Activated CD4-positive, alpha-beta T cell treated with anti-CD3 and anti-CD28 coated beads, Interleukin-2, amount 50 U/mL, for 16 hours (primary cell): ENCODE data around the gene GPR65.

Experiments
- DNase-seq: peaks from one replicate; pipeline ENCODE4 v3.0.0-alpha.2; 2020

GPR65 gene

GRCh38 chr14:88005050-88005481 lies at the start of gene GPR65:
Gene GPR65 (plus strand): TSS chr14:88005135. CDS start chr14:88010848, 5,713 bp downstream.
- peak; percentile 84 for DNase-seq

GRCh38 chr14:87955501-87955900 lies 49.4 kb upstream of the GPR65 start:
- DNase-seq: no peak

- no peak for DNase-seq
Measured at GRCh38 chr14:87960013-87960787, 44.7 kb upstream of the GPR65 start.

- DNase-seq: no peak
Measured at GRCh38 chr14:87961246-87961645, 43.7 kb upstream of the GPR65 start.

GRCh38 chr14:87966816-87967215 lies 38.1 kb upstream of the GPR65 start:
- no peak for DNase-seq

- no peak for DNase-seq
Measured at GRCh38 chr14:87967496-87967895, 37.4 kb upstream of the GPR65 start.

- no peak for DNase-seq
Measured at GRCh38 chr14:87971010-87971409, 33.9 kb upstream of the GPR65 start.

GRCh38 chr14:87975636-87976035 lies 29.3 kb upstream of the GPR65 start:
- no peak for DNase-seq

GRCh38 chr14:87979689-87980088 lies 25.2 kb upstream of the GPR65 start:
- DNase-seq: no peak

- DNase-seq: no peak
Measured at GRCh38 chr14:87989221-87989955, 15.5 kb upstream of the GPR65 start.

- DNase-seq: no peak
Measured at GRCh38 chr14:87989956-87990299, 15.0 kb upstream of the GPR65 start.

GRCh38 chr14:87990682-87991081 lies 14.3 kb upstream of the GPR65 start:
- DNase-seq: no peak

- DNase-seq: no peak
Measured at GRCh38 chr14:87992346-87992717, 12.6 kb upstream of the GPR65 start.

GRCh38 chr14:87992718-87993628 lies 12.0 kb upstream of the GPR65 start, which contains the start of gene GALC:
Gene GALC (minus strand): TSS chr14:87993182. CDS start chr14:87993164, 18 bp downstream.
- DNase-seq: peak; percentile 96

GRCh38 chr14:87994974-87995373 lies 10.0 kb upstream of the GPR65 start:
- peak; percentile 84 for DNase-seq

- DNase-seq: no peak
Measured at GRCh38 chr14:87995500-87996290, 9.2 kb upstream of the GPR65 start.

- no peak for DNase-seq
Measured at GRCh38 chr14:87996291-87996592, 8.7 kb upstream of the GPR65 start.

GRCh38 chr14:87998482-87998881 lies 6.5 kb upstream of the GPR65 start:
- no peak for DNase-seq

GRCh38 chr14:87999277-87999676 lies 5.7 kb upstream of the GPR65 start:
- no peak for DNase-seq

- DNase-seq: no peak
Measured at GRCh38 chr14:88002421-88003075, 2.4 kb upstream of the GPR65 start.

GRCh38 chr14:88003425-88003824 lies 1.5 kb upstream of the GPR65 start:
- no peak for DNase-seq

GRCh38 chr14:88004506-88005036 lies 364 bp upstream of the GPR65 start:
- DNase-seq: no peak
